Stimulated activated CD4-positive, alpha-beta T cell treated with anti-CD3 and anti-CD28 coated beads, Interleukin-2, amount 100 ng/mL, for 4 hours (primary cell): Measurements from ENCODE around the gene LSM14B.
A peak's percentile ranks its signal among the peaks of the same experiment; 100 is the strongest.
"Not testable (repeated sequence)": the region's sequence is repeated elsewhere in the genome, so short reads cannot be mapped to it uniquely, and the experiment has no call there.

Experiments used
- DNase-seq: peaks from one replicate; pipeline ENCODE4 v3.0.0-alpha.2; 2020; ENCODE audit warnings: low read depth

The LSM14B gene

DNA sequence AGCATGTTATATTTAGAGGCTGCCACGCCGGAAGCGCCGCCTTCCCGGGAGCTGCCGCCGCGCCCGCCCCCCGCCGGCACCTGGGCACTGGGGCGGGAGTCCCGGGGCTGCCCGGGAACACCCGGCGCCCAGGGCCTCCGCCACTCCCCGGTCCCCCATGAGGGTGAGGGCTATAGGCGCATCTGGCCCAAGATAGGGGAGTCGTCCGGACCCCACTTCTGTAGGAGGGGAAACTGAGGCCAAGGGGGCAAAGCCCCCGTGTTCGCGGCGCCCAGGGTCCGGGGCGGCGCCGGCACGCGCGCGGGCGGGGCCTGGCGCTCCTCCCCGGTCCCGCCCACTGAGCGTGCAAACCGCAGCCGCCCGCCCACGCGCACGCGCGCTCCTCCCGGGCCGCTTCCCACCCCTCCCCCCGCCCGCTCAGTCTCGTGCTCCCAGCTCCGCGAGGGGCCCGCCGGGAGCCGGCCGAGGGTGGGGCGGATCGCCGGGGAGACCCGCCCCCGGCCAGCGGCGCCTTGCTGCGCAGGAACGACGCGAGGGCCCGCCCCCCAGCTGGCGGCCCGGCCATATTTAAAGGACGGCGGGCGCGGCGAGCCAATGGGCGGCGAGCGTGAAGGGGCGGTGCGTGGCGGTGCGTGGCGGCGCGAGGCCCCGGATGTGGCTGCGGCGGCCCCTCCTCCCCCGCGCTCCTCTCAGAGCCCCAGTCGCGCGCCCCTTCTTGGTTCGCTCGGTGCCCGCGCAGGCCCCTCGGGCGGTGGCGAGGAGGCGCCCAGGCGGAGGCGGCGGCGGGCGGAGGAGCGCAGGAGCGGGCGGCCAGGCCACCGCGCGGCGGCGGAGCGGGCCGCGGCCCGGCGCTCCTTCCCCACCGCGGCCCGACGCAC lies at the start of gene LSM14B:
LSM14B (plus strand) TSS at position 700 of the 878 bp plus-strand sequence. CDS start 192 bp downstream, outside the sequence.
- DNase-seq: peak; percentile 97

DNA sequence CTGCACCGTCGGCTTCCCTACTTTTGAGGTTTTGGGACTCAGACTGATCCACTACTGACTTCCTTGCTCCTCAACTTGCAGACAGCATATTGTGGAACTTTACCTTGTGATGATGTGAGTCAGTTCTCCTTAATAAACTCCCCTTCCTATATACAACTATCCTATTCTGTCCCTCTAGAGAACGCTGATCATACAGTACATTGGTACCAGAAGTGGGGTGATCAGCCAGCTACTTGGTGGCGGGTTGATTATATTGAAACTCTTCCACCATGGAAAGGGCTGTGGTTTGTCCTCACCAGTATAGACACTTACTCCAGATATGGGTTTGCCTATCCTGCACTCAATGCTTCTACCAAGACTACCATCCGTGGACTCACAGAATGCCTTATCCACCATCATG lies 49.0 kb upstream of the LSM14B start:
- no peak for DNase-seq

DNA sequence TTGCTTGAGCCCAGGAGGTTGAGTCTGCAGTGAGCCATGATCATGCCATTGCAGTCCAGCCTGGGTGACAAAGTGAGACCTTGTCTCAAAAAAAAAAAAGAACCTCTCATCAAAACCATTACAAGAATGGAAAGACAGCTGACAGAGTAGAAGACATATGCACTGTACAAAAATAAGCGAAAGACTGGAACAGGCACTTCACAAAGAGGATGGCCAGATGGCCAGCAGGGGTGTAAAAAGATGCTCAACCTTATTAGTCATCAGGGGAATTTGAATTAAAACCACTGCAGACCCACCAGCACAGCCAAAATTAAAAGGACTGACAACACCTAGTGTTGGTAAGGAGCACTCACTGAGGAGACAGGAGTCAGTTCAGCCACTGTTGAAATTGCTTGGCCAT lies 43.1 kb upstream of the LSM14B start:
- no peak for DNase-seq

DNA sequence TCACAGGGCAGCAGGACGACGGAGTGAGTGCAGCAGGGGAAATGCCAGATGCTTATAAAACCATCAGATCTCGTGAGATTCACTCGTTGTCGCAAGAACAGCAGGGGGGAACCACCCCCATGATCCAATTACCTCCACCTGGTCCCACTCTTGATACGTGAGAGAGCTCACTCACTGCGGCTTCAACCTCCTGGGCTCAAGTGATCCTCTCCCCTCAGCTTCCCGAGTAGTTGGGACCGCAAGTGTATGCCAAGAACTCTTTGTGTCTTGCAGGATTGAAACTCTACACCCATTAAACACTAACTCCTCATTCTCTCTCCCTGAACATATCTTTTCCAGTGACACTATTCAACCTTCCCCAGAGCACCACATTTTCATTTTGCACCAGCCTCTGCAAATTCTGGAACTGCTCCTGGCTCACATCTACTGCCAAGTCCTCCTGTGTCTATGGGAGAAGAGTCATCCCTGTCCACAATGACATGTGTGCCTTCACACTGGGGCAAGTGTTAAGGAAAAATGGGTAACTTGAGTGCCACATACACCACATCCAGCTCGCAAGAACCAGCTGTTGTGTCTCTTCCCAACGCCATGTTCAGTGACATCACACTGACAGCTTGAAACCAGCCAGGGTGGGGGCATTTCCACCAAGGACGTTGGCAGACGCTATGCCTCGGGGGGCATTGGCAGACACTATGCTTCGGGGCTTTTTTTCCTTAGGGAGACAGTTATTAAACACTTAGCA lies 41.9 kb upstream of the LSM14B start:
- DNase-seq: no peak

DNA sequence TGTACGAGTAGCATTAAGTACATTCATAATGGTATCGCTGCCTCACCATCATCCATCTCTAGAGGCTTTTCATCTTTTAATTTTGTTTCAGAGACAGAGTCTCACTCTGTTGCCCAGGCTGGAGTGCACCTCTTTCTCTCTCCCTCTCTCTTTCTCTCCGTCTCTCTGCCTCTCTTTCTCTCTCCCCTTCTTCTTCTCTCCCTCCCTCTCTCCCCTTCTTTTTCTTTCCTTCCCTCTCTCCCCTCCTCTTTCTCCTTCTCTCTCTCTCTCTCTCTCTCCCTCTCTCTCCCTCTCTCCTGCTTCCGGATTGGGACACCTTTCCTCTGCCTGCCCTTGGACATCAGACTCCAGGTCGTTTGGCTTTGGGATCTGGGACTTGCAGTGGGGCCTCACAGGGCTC lies 39.0 kb upstream of the LSM14B start:
- DNase-seq: no peak

DNA sequence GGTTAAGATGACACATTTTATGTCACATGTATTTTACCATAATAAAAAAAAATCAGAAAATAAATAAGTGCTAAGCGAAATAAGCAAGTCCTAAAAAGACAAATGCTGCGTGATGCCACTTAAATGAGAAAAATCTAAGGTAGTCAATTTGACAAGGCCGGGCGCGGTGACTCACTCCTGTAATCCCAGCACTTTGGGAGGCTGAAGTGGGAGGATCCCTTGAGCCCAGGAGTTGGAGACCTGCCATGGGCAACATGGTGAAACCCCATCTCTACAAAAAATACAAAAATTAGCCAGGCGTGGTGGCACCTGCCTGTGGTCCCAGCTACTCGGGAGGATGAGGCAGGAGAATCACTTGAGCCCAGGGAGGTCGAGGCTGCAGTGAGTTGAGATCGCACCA lies 38.1 kb upstream of the LSM14B start:
- not testable (repeated sequence) for DNase-seq

DNA sequence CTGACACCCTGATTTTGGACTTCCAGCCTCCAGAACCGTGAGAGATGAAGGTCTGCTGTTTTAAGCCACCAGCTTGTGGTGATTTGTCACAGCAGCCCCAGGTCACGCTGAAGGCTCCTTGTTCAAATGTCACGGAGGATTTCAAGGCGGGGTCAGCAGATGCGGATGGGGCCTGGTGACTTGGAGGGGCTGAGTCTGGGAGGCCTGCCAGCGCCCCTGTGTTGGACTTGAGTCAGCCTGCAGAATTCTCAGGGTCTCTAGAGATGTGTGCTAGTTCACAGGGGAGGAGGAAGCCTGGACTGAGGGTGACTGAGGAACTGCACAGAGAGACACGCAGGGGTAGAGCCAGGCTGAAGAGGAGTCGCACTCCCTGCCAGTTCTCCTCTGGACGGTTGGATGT lies 37.1 kb upstream of the LSM14B start:
- DNase-seq: no peak

DNA sequence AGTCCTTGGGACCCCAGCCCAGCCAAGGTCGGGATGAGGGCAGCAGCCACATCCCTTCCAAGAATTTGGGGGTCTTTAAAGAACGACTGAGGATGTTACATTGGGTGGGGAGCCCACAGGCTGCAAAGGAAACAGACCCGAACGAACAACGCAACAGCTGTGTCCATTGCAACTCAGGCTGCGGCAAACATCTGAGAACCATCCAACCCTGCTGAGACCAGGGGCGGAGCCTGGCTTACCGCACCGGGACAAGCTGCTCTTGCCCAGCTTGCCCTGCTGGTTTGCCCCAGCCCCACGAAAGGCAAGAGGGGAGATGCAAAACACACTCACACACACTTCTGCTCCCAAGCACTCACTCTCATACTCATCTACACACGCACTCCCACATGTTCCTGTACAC lies 35.0 kb upstream of the LSM14B start:
- DNase-seq: no peak

DNA sequence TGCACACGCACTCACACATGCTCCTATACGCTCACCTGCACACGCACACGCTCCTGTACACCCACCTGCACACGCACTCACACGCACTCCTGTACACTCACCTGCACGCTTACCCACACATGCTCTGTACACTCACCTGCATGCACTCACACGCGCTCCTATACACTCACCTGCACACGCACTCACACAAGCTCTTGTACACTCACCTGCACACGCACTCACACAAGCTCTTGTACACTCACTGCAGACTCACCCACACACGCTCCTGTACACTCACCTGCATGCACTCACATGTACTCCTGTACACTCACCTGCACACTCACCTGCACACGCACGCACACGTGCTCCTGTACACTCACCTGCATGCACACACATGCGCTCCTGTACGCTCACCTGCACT lies 34.6 kb upstream of the LSM14B start:
- DNase-seq: no peak

DNA sequence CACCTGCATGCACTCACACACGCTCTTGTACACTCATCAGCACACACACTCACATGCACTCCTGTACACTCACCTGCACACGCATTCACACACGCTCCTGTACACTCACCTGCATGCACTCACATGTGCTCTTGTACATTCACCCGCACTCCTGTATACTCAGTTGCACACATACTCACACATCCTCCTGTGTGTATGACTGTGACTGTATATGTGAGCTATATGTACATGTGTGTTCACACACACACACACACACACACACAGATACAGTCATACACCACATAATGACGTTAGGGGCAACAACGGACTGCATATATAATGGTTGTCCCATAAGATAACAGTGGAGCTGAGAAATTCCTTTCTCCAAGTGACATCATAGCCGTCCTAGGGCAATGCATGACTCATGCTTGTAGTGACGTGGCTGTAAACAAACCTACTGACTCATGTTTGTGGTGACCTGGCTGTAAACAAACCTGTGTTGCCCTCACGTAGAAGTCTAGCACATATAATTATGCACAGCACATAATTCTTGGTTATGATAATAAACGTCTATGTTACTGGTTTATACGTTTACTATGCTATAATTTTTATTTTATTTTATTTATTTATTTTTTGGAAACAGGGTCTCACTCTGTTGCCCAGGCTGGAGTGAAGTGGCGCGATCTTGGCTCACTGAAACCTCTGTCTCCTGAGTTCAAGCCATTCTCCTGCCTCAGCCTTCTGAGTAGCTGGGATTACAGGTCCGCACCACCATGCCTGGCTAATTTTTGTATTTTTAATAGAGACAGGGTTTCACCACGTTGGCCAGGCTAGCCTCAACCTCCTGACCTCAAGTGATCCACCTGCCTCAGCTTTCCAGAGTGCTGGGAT lies 33.8 kb upstream of the LSM14B start:
- no peak for DNase-seq

DNA sequence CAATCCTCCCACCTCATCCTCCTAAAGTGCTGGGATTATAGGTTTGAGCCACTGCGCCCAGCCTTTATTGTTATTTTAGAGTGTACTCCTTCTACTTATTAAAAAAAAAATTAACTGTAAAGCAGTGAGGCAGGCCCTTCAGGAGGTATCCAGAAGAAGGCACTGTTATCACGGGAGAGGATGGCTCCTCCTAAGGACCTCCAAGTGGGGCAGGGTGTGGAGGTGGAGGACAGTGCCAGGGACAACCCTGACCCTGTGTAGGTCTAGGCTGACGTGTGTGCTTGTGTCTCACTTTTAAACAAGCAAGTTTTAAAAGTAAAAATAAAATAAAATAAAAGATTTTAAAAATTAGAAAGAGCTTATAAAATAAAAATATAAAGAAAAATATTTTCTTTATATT lies 32.9 kb upstream of the LSM14B start:
- no peak for DNase-seq

DNA sequence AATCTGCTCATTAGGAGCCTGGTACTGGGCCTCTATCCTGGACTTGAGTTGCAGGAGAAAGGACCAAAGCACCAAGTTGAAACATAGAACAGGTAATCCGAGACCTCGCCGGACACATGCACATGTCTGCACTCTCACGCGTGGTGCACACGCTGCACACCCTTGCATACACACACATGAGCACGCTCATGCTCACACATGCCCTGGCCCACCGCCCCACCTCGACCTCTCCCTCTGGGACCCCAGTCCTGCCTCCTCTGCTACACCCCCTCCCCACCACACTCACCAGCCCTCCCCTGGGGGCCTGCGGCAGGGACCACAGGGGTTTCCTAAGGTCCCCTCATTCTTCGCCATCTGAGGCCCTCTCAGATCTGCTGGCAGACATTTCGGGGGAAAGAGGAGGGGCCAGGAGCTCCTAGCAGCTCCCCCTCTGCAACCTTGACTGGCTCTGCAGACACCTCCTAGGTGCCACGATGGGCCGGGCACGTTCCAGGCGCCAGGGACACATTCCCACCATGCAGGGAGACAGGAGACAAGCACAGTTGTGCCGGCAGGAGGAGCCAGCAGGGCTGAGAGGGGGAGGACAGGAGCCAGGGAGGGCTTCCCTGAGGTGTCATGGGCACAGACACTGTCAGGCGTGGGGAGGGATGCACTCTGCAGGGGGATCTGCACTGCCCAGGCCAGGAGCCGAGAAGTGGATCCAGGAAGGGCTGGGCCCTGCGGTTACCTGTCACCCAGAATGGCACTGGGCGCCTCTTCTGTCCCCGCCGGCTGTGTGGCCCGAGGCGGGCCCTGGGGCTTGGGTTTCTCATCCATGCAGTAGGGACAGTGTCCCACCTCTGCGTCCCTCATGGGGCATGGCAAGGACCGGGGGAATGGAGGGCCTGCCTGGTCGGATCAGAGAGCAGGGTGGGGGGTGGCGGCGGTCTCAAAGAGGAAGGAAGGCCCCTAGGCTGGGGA lies 25.6 kb upstream of the LSM14B start:
- no peak for DNase-seq

DNA sequence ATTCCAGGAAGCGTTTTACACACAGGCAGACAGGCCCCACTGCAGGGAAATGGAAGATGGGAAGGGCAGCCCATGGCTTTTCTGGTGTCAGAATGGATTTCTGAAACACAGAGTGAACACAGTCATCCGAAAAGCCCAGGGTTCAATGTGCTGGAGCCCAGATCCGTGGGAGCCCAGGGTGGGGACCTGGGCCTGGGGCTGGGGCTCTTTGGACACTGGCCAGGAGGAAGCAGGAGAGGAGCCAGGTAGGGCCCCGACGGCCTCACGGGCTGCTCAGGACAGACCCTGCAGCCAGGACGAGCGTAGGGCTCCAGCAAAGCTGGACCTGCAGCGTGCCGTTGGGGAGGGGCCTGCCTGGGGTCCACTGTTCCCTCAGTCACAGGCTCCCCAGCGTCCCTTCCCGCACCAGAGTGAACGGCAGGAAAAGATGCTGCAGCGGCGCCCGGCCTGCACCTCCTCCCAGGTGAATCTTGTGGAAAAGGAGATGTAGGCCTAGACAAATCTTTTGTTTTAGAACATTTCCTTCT lies 24.3 kb upstream of the LSM14B start:
- no peak for DNase-seq

DNA sequence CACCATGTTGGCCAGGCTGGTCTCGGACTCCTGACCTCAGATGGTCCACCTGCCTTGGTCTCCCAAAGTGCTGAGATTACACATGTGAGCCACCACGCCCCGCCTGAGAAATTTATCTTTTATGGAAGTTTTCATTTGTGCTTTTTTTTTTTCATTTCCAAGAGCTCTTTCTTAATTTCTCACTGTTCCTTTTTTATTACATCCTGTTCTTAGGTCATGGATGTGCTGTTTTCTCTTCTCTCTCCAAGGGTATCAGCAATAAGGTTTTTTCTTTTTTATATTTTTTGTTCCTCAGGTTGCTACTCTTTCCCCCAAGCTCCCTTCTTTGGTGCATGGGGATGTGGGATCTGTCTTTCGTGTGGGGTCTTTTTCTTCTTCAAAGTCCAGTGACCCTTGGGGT lies 21.2 kb upstream of the LSM14B start:
- DNase-seq: no peak

DNA sequence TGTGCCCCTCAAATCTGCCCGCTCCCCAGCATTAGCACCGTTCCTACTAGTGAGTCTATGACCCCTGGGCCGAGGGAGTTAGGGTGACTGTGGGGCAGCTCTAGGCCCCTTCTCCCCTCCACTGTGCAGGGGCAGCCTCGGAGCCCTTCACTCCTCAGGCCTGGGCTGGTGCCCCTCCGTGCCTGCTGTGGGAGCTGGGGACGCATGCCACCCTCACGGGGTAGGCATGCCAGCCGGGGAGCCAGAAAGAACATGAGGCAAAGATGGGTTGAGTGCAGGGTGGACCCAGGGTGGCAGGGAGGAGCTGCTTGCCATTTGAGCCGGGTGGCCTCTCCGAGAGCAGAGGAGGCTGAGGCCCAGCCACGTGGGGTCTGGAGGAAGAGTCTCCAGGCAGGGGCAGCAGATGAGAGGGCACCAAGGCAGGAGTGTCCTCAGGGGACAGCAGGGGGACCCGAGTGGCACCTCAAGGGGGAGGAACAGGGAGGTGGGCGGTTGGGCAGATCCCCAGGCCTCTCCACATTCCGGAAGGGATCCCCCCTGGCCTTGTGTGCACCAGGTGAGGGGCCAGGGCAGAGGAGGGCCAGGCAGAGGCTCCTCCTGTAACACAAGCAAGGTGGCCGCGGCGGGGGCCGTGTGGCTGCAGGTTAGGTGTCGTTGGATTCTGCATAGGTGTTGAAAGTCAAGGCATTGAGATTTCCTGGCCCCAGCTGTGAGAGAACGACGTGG lies 18.6 kb upstream of the LSM14B start:
- no peak for DNase-seq

DNA sequence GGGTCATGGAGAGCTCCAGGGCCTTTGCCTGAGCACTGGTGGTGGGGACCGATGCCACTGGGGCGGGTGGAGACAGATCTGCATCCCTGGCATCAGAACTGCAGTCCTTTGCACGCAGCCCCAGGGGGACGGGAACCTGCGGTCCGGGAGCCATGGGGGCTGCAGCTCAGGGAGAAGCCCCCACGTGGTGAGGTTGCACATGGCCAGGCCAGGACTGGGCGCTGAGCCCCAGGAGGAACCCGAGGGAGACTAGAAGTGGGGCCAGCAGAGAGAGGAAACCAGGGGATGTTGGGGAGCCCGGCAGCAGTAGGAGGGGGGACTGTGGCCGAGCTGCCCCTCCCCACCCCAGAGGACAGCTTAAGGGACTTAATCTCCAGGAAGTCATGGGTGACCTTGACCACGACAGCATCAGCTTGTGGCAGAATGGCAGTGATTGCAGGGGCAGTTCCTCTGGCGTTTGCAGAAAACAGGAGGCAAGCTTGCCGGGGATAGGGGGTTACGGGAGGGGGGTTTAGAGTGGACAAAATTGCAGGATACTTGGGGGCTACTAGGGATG lies 18.0 kb upstream of the LSM14B start:
- DNase-seq: no peak

DNA sequence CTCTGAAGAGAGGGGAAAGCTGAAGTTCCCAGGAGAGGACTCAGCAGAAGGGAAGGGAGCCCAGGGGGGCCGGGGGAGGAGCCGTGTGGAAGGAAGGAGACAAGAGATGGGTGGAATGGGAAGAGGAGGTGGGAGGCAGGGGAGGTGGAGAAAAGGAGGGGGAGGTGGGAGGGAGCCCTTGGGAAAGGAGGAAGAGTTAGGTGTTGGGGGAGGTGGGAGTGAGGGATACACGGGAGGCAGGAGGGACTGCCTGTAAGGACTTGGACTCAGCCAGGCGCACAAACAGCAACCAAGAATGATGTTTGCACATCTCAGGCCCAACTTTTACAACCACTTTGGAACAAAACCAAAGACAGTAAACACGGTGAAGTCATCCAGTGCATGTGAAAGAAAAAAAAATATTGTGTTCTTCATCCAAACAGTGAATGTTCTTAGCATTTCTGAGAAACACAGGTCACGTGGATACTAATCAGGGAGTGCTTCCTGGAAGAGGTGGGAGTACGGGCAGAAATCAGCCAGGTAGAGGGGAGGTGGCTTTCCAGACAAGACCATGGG lies 17.4 kb upstream of the LSM14B start:
- no peak for DNase-seq

DNA sequence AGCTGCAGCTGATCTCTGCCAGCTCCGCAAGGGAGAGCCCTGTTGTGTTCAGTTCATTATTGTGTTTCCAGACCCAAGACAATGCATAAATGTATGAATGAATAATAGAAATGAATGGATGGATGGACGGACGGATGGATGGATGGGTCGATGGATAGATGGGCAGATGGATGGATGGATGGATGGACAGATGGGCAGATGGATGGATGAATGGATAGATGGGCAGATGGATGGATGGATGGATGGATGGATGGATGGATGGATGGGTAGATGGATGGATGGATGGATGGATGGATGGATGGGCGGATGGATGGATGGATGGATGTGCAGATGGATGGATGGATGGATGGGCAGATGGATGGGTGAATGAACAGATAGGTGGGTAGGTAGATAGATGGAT lies 16.7 kb upstream of the LSM14B start:
- no peak for DNase-seq

DNA sequence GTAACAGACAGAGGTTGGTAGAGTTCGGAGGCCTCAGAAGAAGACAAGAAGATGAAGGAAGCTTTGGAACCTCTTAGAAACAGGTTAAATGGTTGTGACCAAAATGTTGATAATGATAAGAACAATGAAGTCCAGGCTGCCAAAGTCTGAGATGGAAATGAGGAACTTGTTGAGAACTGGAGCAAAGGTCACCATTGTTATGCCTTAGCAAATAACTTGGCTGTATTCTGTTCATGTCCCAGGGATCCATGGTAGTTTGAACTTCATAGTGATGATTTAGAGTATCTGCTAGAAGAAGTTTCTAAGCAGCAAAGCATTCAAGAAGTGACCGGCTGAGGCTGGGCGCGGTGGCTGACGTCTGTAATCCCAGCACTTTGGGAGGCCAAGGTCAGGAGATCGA lies 11.1 kb upstream of the LSM14B start:
- no peak for DNase-seq

DNA sequence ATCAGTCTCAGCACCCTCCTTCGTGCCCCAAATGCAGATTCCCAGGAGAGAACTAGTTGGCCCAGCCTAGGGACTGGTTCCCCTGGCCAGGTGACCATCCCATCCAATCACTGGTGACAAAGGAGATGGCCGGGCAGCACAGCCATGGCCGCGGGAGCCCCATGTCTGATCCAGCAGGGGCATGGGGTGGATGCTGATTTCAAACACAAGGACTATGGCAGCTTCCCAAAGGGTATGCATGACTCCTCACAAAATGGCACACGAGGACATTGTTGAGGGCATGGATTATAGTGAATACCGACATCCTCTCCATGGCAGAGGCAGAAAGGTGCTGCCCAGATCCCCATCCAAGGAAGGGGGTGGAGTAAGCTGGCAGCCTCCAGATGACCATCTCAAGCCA lies 9.9 kb upstream of the LSM14B start:
- DNase-seq: no peak
